IPS DF 4.7 (cell line): ENCODE data around the gene C16orf95.
"Not testable (repeated sequence)": the region's sequence is repeated elsewhere in the genome, so short reads cannot be mapped to it uniquely, and the experiment has no call there.

Experiments used
- DNase-seq: peaks from one replicate; pipeline ENCODE4 v3.0.0-alpha.2; 2013; ENCODE audit warnings: low spot score; ENCODE audit errors: extremely low read depth

Gene C16orf95

GRCh38 chr16:87293990-87294389, 23.2 kb downstream of the C16orf95 start:
- no peak for DNase-seq

- DNase-seq, result no peak
Observed at GRCh38 chr16:87291944-87292343, 25.2 kb downstream of the C16orf95 start.

- DNase-seq, result no peak
Observed at GRCh38 chr16:87288753-87289362, 28.3 kb downstream of the C16orf95 start.

- no peak for DNase-seq
Observed at GRCh38 chr16:87286839-87287626, 30.2 kb downstream of the C16orf95 start.

GRCh38 chr16:87284183-87284582, 33.0 kb downstream of the C16orf95 start:
- DNase-seq, result no peak

- no peak for DNase-seq
Observed at GRCh38 chr16:87279094-87279658, 38.0 kb downstream of the C16orf95 start.

- no peak for DNase-seq
Observed at GRCh38 chr16:87278191-87279093, 38.8 kb downstream of the C16orf95 start.

- DNase-seq, result no peak
Observed at GRCh38 chr16:87276924-87277323, 40.3 kb downstream of the C16orf95 start.

GRCh38 chr16:87276091-87276701, 41.0 kb downstream of the C16orf95 start:
- no peak for DNase-seq

GRCh38 chr16:87274794-87275193, 42.4 kb downstream of the C16orf95 start:
- DNase-seq, result no peak

GRCh38 chr16:87273471-87274030, 43.6 kb downstream of the C16orf95 start:
- no peak for DNase-seq

GRCh38 chr16:87271256-87271655, 45.9 kb downstream of the C16orf95 start:
- DNase-seq, result no peak

- no peak for DNase-seq
Observed at GRCh38 chr16:87267566-87267965, 49.6 kb downstream of the C16orf95 start.

GRCh38 chr16:87266846-87267245, 50.3 kb downstream of the C16orf95 start:
- no peak for DNase-seq

- DNase-seq, result no peak
Observed at GRCh38 chr16:87265261-87265660, 51.9 kb downstream of the C16orf95 start.

GRCh38 chr16:87264634-87265033, 52.6 kb downstream of the C16orf95 start:
- DNase-seq, result no peak

GRCh38 chr16:87263418-87264052, 53.7 kb downstream of the C16orf95 start:
- DNase-seq, result no peak

GRCh38 chr16:87259431-87259830, 57.8 kb downstream of the C16orf95 start:
- DNase-seq, result no peak

GRCh38 chr16:87258653-87259052, 58.5 kb downstream of the C16orf95 start:
- DNase-seq, result not testable (repeated sequence)

- DNase-seq, result no peak
Observed at GRCh38 chr16:87255866-87256265, 61.3 kb downstream of the C16orf95 start.
